GM21717 (cell line): Measurements from ENCODE around the gene WSB2.
"Not testable (repeated sequence)": the region's sequence is repeated elsewhere in the genome, so short reads cannot be mapped to it uniquely, and the experiment has no call there.

Experiments used
- ATAC-seq: cut with Tn5 transposase; IDR thresholded peaks from one replicate; pipeline ENCODE4 v1.9.1; 2021; ENCODE audit warnings: mild to moderate bottlenecking, moderate library complexity; ENCODE audit not compliant: unreplicated experiment

The WSB2 gene

DNA sequence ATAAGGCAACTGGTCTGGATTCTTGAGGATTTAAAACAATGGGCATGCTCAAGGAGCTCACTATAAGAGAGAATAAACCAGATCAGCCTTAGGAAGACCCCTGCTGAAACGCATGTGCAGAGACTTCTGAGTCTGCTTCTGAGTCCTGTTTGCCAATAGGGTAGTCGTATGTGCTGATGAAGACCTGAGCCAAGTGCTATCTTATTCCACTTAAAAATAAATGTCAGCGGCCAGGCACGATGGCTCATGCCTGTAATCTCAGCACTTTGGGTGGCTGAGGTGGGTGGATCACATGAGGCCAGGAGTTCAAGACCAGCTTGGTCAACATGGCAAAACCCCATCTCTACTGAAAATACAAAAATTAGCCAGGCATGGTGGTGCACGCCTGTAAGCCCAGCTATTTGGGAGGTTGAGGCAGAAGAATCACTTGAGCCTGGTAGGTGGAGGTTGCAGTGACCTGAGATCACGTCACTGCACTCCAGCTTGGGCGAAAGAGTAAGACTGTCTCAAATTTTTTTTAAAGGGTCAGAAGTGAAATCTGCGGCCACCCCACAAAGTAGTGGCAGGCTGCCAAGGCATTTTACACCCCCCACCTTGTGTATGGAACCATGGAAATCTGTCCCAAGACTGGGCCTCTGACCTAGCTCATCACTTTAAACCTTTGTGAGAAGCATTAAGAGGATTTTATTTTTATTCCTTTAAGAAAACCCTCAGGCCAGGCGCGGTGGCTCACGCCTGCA is 24.1 kb downstream of the WSB2 start:
- no peak for ATAC-seq

DNA sequence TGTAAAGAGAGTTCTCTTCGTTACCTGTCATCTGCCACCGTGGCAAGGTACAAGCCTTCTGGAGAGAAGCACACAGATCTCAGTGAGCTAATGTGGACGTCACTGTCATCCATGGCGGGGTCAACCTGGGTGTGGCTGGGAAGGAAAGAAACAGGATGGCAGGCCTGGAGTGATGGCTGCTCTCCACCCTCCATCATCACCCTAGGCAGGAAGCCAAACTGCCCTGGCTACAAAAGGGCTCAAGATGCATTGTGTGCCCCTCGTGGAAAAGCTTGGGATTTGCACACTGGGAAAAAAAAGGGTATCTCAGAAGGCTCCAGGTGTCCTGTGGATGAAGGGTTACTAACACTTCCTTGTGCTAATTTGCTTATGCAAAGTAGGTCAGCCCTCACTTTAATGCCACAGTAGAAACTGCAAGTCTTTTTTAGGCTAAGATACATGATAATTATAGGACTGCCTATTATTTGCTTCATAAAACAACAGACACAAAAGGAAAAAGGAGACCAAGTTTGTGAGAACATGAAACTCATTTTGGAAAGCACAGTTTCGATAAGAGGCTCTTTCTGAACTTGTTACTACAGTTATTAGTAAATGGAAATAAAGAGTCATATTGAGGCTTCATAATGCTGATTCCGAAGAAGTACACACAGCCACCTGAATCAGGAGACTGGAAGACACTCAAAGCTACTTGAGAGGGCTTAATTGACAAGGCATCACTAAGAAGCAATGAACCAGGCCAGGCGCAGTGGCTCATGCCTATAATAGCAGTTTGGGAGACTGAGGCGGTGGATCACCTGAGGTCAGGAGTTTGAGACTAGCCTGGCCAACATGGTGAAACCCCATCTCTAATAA is 25.6 kb downstream of the WSB2 start:
- peak; percentile 92 for ATAC-seq

DNA sequence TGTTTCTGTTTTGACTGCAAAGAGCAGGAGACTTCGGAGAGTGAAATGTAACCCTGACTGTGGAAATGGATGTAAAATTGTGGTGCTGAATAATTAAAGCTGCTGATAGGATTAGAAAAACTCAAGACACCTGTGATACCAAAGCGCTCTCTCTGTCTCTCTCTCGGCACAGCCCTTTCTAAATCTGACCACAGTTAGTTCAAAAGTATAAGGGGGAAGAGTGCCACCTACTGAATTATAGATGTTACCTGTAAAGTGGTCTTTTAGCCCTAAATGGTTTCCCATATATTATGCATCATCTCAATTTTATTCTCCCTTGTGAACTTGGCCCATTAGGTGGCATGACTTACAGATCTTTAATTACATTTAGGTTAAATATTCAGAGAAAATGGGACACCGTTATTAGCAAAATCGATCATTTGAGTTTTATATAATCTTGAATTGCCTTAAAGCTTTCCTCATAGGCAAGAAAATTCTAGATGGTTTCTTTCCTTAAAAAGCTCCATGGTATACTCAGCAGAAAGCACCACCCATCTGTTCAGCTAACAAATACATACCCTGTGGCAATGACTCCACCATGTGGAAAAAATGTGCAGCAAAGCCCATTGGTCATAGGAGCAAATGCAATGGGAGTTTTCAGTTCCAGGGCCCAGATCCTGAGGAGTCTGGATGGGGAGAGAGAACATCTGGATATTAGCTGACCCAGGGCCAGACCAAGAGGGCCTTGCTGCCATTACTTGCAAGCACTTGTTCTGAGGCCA is 26.4 kb downstream of the WSB2 start:
- ATAC-seq = no peak

DNA sequence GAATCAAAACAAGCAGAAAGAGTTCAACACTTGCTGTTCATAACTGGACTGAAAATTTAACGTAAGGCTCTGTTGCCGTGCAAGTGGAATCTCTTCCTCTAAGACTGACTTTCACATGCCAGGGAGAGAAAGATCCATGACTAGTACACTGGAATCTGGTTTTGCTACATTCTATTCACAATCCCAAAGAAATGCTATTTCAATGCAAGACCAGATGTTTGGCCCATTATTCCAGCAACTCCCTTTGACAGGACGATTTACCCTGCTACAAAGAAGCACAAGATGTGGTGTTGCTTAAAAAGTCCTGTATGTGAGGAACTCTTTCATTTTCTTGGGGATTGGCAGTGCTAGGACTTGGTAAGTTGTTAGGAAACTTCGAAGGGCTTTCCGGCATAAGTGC is 27.1 kb downstream of the WSB2 start:
- no peak for ATAC-seq

DNA sequence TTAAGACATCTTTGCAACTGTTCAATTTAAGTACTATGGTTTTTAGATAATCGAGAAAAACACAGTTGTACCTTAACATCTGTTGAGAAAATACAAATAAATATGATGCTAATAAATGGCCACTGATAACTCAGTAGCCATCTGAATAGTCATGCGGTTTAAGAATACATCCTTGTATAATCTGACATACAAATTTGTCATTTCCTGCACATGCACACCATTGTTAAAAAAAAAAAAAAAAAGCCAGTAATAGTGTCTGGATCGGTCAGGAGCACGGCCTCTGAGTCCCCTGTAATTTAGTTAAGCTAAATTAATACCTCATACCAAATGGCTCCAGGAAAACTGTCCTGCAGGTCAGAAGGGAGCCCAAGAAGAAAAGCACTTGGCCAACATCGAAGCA is 27.7 kb downstream of the WSB2 start:
- no peak for ATAC-seq

DNA sequence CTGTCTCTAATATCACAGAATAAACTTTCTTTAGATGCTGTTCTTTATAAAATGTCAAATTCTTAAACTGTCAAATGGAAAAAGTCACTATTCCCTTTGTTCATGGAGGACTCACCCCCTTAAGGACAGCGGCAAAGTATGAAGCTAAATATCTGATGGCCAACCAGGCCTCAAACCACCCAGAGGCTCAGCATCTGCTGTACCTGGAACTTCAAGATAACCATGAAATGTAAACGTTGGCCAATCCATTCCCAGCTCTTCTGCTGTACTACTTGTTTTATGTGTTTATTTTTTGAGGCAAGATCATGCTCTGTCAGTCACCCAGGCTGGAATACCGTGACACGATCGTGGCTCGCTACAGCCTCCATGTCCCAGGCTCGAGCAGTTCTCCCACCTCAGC is 28.8 kb downstream of the WSB2 start:
- ATAC-seq = no peak

DNA sequence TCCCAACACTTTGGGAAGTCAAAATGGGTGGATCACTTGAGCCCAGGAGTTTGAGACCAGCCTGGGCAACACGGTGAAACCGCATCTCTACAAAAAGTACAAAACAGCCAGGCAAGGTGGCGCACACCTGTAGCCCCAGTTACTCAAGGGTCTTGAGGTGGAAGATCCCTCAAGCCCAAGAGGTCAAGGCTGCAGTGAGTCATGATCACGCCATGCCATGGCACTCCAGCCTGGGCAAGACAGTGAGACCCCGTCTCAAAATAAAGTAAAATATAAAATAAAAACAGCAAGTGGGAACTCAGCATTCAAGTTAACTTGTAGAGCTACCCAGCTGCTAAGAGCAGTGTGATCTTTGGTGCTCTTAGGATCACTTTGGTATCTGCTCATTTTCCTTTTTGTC is 31.8 kb downstream of the WSB2 start:
- no peak for ATAC-seq

DNA sequence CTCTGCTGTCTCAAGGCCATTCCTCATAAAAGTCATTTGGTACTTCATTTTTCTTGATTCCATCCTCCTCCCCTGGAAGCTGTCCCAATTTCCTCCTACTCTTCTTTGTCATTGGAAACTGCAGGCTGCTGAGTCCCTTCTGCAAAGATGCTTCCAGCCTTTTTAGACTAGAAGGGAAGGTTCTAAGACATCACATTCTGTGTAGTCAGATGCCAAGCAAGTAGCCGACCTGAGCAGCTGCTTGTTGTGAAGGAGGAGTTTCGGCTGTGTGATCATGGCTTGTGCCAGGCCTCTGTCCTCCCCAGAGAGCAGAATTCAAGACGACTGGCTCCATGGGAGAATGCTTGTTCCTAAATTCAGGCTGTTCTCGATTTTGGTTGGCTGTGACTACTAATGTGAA is 35.8 kb downstream of the WSB2 start:
- ATAC-seq = no peak

DNA sequence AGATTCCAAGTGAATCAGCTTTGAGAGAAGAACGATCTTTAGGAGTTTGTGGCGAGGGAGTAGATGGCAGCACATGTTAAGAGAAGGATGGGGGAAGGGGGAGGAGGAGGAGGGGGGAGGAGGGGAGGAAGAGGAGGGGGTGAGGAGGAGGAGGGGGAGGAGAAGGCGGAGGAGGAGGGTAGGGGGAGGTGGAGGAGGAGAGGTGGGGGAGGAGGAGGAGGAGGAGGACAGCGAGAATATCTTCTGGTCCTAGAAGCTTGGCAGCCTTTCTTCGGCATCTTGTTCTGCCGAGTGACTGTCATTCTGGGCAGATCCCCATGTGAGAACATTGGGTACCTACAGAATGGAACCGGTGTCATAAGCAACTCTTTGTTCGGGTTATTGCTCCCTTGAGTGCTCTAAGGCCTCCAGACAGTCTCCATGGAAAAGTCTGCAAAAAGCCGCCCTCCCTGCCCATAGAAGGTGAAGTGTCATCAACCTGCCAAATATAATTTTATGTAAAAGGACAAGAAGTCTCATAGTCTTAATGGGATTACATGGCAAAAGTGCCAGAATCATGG is 37.6 kb downstream of the WSB2 start:
- no peak for ATAC-seq

DNA sequence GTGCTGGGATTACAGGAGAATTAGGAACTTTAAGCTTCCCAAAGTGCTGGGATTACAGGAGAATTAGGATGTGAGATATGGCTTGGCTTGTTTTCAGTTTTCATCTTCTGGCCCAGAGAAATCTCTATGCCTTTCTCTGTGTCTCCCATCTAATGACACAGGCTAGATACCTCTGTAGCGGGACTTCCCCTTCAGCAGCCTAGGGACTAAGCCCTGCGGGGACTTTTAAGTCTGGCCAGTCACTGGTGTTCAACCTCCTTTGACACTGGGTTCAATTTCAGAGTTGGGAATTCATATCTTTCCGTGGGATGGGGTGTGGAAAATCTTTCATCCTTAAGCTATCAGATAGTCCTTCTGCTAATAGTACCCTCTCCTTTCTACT is 38.3 kb downstream of the WSB2 start:
- ATAC-seq = no peak

DNA sequence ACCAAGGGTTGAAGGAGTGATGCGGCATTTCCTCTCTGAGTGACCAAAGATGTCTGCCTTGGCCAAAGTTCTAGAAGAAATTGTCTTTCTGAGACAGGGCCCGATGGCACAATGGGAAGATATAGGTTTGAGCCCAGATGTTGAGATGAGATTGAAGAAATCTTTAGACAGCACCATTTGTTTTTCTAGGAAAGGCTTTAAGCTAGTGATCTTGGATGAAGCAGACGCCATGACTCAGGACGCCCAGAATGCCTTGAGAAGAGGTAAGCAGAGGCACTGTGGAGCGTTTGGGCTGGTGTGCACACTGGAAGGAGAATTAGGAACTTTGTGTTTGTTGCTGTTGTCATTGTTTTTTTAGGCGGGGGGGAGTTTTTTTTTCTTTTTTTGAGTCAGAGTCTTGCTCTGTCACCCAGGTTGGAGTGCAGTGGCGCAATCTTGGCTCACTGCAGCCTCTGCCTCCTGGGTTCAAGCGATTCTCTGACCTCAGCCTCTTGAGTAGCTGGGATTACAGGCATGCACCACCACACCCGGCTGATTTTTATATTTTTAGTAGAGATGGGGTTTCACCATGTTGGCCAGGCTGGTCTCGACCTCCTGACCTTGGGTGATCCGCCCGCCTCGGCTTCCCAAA is 38.8 kb downstream of the WSB2 start:
- ATAC-seq = not testable (repeated sequence)

DNA sequence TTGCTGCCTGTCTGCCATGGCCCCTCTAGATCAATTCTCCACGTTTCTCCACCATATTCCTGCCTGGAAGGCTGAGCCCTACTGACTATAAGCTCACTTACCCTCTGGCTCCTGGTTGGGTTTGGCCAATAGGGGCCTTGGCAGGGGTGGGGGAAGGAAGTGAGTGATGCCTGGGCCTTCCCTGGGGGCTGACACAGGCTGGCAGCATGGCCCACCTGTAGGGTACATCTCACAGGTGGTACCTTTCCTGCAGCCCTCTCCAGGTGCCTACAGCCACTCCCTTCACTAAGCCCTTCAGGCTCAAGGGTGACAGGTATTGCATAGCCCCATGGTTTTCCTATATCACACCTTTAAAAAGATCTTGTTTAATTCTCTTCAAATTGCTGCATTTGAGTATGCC is 40.9 kb downstream of the WSB2 start:
- no peak for ATAC-seq

DNA sequence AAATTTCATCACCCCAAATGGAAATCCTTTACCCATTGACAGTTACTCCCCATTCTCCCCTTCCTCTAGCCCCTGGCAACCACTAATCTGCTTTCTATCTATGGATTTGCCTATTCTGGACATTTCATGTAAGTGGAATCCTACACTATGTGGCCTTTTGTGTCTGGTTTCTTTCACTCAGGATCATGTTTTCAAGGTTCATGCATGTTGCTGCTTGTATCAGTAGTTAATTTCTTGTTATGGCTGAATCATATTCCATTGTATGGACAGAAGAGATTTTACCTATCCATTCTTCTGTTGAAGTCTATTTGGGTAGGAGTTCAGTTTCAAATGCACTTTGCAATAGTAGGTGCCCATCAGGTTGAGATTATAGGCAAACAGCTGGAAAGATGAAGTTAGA is 43.1 kb downstream of the WSB2 start:
- ATAC-seq = no peak

DNA sequence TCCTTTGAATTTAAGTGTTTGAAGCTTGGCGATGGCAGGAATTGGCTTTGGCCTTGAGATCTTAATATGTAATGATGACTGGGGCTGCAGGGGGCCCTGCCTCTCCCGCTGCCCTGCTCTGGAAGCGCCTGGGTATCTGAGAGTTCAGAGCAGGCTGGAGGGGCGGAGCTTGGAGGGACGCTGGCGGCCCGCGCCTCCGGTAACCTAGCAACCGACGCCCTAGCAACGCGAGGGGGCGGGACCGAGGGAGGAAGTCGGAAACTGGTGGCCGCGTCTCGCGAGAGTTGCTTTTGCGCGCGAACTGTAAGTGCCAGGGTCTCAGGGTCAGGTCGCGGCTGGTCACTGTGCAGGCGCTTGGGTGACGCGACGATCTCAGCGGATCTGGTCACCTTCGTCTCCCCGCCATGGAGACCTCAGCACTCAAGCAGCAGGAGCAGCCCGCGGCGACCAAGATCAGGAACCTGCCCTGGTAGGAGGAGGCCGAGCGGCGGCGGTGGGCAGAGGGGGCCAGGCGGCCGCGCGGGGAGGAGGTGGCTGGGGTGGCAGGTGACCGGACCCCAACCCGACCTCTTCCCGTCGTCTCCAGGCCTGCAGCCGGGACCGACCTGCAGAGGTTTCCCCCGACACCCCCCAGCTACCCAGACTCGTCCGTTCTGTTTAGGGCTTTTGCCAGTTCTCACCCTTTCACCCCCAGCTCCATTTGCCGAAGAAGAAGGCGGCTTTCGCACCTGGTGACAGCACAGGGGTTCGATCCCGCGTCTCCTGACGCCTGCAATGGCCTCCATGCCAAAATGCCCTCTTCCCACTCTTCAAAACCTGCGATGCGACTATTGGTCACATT is 44.3 kb downstream of the WSB2 start, which contains the start of gene RFC5:
Gene RFC5 (plus strand): TSS at position 280 of the 841 bp plus-strand sequence. CDS start 125 bp downstream, at position 405.
- peak; percentile 99 for ATAC-seq

DNA sequence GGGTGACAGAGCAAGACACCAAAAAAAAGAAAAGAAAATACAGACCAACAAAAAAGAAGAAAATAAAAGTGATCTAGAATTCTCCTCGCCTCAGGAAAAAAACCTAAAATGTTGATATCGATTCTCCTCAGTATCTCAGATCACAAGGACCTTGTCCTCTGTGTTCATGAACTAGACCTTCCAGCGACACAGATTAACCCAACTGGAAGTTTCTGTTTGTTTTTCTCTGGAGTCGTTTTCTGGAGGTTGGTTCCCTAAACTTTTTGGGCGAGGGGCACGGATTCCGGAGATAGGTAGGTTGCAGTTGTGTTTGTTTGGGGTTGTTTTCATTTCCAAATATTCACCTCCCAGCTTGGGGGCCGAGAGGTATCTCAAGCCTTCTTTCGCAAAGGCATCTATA is 45.0 kb downstream of the WSB2 start:
- ATAC-seq = peak; percentile 4

DNA sequence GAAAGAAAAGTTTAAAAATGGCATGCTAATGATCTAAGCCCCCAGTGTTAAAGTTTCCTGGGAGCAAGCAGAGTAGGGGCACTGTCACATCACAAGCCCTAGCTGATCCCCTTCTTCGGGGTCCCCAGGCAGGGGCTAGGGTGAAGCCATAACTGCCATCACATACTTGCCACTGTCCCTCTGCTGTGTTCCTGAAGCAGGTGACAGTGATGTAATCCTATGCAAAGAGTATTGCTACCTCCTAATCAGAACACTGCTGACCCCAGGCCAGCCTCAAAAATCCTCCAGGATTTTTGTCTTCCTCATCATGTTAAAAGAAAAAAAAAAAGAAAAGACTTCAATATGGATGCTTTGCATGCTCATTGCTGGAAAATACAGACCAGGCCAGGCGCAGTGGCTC is 45.7 kb downstream of the WSB2 start:
- ATAC-seq = no peak

DNA sequence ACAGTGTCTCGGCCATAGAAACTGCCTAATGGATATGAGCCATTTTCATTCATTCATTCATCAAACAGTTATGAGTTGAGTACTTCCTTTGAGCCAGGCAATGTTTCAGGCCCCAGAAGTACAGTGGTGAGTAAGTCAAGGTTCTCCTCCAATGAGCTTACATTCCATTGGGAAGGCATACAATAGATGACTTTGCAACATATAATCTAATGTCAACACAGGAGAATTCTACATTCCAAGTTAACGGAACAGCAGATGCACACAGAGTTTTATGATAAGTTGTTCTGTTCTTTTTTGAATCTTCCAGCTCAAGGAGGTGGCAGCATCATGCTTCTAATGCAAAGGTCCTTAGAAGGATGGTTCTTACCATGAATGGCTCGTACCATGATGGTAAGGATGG is 47.7 kb downstream of the WSB2 start:
- ATAC-seq = no peak

DNA sequence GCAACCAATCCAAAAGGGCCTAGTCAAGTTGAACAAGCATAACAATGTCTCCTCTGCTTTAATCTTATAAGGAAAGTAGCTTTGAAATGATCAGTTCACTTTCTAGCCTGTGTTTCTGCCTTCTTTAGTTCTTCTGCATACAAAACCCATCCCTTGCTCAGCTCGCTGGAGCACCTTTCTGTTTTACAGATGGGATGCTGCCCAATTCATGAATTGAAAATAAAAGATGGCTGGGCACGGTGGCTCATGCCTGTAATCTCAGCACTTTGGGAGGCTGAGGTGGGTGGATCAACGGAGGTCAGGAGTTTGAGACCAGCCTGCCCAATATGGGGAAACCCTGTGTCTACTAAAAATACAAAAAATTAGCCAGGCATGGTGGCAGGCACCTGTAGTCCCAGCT is 49.0 kb downstream of the WSB2 start:
- no peak for ATAC-seq

DNA sequence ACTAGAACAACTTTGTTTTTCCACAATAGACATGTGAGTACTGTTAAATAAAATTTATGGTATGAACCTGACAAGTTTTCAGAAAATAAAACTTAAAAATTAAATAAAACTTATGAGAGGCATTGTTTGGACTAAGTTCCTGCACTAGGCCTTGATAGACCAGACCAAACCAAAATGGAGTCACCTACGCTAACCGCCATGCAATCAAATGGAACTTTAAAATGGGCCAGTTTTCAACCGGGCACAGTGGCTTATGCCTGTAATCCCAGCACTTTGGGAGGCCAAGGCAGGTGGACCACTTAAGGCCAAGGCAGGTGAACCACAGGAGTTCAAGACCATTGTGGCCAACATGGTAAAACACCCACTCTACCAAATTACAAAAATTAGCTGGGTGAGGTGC is 49.6 kb downstream of the WSB2 start:
- no peak for ATAC-seq

DNA sequence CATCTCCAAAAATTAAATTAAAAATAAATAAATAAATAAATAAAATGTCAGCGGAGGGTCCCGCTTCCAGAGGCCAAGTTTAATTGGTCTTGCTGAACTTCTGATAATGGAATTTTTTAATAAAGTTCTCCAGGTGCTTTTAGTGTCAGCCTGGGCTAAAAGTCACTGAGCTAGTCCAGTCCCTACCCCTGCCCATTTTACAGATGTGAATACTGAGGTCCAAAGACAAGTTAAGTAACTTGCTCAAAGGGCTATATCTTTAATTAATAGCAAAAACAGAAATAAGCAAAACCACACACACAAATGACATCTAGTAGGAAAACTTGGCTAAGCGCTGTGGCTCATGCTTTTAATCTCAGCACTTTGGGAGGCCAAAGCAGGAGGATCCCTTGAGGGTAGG is 50.1 kb downstream of the WSB2 start:
- ATAC-seq = no peak
